Embryonic facial prominence (tissue), 1 donor: Measurements from ENCODE around the gene MICAL1.

Source experiments
- DNase-seq: peaks from one replicate; pipeline ENCODE4 v3.0.0-alpha.2; 2016; ENCODE audit errors: extremely low spot score

The MICAL1 gene, protein sequence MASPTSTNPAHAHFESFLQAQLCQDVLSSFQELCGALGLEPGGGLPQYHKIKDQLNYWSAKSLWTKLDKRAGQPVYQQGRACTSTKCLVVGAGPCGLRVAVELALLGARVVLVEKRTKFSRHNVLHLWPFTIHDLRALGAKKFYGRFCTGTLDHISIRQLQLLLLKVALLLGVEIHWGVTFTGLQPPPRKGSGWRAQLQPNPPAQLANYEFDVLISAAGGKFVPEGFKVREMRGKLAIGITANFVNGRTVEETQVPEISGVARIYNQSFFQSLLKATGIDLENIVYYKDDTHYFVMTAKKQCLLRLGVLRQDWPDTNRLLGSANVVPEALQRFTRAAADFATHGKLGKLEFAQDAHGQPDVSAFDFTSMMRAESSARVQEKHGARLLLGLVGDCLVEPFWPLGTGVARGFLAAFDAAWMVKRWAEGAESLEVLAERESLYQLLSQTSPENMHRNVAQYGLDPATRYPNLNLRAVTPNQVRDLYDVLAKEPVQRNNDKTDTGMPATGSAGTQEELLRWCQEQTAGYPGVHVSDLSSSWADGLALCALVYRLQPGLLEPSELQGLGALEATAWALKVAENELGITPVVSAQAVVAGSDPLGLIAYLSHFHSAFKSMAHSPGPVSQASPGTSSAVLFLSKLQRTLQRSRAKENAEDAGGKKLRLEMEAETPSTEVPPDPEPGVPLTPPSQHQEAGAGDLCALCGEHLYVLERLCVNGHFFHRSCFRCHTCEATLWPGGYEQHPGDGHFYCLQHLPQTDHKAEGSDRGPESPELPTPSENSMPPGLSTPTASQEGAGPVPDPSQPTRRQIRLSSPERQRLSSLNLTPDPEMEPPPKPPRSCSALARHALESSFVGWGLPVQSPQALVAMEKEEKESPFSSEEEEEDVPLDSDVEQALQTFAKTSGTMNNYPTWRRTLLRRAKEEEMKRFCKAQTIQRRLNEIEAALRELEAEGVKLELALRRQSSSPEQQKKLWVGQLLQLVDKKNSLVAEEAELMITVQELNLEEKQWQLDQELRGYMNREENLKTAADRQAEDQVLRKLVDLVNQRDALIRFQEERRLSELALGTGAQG

DNA sequence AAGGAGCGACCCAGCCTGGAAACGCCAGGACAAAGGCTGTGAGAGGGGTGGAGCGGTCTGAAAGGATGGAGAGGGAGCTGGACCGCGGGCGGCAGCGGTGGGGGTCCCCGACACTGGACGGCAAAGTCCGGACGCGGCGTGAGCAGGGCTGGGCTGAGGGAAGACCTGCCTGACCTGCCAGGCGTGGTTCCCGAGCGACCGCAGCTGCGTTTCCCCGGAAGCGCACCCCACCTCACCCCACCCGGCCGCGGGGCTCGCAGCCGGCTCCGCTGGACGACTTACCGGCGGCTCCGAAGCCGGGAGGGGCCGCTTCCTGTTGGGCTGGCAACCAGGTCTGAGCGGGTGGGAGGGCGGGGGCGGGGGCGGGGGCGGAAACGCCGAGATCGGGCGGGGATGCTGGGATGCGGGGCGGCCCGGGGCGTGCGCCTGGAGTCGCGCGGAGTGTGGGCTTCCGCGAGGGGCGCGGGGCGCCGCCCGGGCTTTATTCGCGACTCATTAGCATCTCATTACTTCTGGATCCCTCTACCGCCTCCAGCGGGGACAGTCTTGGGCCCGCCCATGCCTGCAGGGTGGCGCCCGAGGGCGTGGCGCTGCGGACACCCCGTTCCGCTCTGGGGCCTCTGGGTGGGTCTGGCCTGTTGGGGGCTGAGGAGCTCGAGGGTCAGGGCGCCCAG lies at the start of gene MICAL1:
TSS of gene MICAL1 (minus strand) at position 336 of the 674 bp plus-strand sequence. CDS start 1,576 bp downstream, outside the sequence.
- DNase-seq = no peak

DNA sequence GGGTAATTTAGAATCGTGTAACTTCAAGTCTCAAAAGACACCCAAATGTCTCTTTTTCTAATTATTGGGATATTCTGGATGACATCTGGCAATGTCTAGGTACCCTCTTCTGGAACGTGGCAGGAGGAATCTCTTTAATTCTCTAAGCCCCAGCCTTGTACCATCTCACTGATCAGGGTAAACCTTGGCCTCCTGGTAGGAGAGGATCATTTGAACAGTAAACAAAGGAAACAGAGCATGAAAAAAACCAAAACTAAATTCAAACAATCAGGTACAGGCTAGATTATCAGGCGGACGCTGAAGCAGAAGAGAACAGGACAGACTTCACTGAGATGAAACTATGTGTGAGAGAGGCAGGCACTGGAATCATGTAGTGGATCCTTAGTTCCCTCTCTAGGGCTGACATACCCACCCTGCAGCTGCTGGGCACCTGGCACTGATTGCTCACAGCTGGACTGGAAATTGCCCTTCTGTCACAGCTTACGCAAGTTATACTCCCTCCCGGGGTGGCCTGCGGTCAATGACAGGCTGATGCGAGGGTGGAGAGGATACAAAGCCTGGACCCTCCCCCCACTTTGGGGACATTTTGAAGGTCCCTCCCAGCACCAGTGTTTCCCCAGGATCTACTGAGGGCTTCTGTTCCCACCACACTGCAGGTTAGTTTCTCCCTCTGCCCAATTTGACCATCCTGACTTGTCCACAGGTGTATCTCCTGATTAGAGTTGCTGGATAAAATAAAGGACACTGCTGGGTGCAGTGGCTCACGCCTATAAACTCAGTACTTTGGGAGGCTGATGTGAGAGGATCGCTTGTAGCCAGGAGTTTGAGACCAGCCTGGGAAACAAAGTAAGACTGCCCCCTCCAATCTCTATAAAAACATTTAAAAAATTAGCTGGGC lies 48.0 kb upstream of the MICAL1 start:
- no peak for DNase-seq

DNA sequence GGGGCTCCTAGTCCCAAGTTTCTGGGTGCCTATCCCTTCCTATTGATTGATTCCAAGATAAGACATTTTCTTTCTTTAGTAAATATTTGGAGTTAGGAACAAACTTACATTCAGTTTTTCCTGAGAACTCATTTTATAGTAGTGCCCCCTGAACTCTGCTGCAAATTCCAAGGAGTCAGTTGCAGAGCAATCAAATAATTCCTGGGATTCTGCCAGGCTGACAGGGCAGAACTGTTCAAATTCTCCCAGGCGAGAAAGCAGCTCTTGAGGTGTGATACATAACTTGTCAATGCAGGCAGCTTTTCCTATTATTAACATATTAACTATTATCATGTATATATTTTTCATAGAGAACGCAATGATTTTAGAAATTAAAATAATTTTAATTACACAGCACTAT lies 43.4 kb upstream of the MICAL1 start:
- DNase-seq = no peak

DNA sequence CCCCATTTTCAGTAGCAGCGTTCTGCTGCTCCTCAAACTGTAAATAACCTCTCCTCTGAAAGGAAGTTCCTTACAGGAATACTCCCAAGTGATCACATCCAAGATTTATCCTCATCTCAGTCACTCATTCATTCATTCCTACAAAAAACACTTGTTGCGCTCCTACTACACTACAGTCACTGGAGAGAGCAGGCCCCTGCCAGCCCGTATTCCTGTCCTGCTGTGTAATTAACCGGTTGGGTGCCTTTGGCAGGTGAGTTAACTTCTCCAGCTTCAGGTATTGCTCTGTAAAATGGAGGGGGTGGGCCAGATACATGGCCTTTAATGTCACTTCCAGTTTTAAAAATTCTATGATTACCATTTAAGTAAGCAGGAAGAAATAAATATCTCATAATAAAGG lies 42.5 kb upstream of the MICAL1 start:
- DNase-seq = no peak

DNA sequence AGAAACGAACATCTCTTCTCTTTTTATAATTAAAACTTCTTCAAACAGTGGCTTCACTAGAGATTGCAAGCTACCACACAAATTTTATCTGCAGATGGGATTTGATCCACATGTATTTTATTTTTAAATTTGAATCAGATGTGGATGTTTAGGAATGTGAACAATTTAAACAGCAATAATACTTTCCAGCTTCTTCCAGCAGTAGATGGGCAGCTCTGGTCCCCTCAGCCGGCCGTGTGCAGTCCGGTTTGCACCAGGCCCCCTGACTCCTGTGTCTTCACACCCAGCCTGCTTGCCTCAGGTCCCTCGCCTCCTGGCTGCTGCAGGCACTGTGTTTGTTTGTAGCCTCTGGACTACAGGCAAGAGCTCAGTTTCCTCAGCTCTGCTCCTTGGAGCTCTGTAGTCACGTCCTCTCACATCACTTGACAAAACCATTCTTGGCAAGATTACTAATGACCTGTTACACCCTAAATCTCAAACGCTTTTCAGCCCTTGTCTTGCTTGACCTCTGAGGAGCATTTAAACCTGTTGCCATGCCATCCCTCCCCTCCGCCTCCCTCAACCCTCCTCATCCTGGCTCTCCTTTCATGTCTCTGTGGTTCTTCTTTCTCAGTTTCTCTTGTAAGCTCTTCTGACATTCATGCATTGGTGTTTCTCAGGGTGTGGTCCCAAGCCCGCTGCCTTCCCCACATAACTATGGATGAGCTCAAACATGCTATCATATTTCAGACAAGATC lies 40.6 kb upstream of the MICAL1 start:
- DNase-seq = no peak

DNA sequence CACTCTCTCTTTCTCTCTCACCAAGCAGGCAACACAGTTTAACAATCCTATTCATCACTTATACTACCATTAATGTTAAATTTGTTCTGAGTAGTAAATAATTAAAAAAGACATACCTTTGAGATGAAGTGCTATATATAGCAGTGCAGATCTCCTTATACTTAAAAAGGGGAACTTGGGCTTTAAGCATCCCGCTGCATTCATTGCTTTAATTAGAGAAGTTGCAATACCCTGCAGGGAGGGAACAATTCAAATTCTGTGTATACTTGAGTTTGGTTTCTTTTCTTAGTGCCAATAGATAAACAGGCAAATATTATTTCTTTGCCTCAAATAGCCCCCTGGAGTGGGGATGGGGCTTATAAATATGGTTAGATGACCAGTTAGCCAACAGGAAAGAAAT lies 38.3 kb upstream of the MICAL1 start:
- no peak for DNase-seq

DNA sequence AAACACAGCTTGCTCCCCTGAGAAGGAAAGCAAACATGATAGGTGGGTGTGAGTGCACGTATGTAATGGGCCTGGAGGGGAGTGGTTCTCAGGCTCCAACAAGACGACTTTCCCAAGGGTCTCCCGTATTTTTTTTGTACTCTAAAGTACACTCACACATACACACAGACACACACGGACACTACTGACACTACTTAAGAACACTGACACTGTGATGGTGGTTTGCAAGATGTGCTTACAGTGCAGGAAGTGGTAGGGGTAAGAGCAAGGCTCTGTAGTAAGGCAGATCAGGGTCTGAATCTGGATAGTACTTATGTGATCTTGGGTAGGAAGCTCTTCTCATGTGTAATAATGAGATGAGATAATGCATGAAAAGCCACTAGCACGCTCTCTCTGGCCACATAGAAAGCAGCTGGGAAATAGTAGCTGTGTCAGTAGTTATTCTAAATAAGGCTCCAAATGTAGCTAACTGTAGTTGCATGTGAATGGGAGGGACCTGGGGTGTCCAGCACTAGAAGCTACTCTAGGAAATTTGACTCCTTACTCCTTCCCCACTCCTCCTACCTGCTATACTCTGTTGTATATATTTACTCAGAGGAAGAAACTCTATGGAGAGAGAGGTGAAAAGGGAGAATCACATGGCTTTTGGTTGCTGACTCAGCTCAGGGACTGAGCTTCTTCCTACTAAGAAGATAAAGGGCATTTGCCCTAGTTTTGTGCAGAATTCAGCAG lies 35.8 kb upstream of the MICAL1 start:
- DNase-seq = no peak

DNA sequence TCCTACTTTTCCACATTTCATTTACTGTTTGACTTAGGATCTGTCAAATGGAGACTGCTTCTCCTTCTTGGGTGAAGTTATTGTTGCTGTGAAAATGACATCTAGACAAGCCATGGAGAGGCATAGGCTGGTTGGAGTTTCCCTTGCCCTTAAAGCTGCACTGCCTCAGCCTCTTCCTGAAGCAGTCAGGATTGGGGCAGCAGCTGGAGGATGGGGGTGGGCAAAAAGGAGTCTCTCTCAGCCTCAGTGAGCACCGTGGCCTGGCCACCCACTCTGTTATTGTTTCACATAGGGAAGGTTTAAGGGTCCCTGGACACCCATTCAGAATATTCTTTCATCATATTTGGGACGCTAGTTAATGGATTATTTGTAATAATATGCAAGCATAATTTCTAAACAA lies 35.1 kb upstream of the MICAL1 start:
- no peak for DNase-seq

DNA sequence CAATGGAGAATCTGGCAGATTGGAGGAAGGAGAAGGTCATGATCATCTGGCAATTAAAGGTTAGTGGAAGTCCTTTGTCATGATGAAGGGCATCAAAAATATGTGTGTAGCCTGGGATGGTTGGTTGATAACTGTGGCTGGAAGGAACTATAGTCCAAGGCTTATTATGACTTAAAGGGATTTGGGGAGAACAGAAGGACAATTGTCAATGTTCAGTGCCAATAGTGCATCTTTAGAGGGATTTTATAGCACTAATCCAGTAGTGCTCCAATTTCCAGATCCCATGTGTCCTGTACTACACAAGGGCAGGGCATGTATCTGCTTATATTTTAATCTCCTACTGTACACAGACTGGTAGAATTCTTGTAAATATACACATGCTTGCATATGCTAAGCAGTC lies 32.4 kb upstream of the MICAL1 start:
- DNase-seq = no peak

DNA sequence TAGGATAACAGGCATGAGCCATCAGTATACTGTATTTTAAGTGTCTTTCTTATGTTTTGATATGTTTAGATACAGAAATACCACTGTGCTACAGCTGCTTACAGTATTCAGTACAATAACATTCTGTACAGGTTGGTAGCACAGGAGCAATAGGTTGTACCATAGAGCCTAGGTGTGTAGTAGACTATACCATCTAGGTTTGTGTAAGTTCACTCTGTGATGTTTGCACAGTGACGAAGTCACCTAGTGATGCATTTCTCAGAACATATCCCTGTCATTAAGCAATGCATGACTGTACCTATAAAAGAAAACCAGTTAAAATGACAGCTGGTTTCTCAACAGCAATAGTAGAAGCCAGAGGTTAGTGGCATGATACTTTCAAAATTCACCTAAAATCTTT lies 30.5 kb upstream of the MICAL1 start:
- no peak for DNase-seq

DNA sequence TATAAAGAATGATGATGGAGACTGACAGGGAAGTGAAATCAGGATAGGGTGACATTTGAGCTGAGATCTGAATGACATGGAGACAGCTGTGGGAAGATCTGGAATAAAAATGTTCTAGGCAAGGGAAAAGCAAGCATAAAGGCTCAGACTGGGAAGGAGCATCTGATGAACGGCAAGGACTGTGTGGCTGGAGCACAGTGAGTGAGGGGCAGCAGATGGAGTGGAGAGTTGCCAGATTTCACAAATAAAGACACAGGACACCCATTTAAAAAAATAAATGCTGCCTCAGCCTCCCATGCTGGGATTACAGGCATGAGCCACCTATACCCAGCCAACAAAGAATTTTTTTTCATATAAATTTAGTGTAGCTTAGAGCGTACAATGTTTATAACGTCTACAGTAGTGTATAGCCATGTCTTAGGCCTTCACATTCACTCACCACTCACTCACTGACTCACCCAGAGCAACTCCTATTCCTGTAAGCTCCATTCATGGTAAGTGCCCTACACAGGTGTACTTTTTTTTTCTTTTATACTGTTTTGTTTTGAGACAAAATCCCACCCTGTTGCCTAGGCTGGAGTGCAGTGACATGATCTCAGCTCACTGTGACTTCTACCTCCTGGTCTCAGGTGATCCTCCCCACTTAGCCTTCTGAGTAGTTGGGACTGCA lies 29.8 kb upstream of the MICAL1 start:
- DNase-seq = no peak

DNA sequence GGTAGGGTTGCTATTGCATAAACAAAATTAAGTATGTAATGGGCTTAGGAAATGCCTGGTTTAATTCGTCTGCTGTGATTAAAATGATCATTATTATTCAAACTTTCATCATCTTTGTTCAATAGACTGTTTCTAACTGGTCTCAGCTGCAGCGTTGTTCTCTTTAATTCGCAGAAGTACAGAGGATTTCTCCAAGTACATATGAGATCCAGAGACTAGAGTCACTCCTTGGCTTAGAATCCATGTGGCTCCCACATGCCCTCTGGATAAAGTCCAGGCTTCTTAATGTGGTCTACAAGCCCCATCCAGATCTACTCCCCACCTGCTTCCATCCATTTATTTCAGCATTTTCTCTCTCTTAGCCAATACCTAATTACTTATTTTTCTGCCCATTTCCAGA lies 28.6 kb upstream of the MICAL1 start:
- no peak for DNase-seq

DNA sequence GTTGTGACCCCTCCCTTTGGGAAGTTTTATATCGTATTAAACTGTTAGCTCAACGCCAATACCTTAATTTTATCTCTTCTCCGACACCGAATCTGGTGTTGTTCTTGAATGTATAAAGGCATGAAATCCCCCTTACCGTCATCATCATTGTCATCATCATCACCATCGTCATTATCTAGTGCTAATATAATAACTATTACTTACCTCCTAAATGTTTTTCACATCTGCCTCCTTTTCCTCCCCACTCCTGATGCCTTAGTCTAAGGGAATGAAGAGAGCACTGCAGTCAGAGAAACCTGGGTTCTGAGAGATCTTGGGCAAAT lies 28.1 kb upstream of the MICAL1 start:
- no peak for DNase-seq

DNA sequence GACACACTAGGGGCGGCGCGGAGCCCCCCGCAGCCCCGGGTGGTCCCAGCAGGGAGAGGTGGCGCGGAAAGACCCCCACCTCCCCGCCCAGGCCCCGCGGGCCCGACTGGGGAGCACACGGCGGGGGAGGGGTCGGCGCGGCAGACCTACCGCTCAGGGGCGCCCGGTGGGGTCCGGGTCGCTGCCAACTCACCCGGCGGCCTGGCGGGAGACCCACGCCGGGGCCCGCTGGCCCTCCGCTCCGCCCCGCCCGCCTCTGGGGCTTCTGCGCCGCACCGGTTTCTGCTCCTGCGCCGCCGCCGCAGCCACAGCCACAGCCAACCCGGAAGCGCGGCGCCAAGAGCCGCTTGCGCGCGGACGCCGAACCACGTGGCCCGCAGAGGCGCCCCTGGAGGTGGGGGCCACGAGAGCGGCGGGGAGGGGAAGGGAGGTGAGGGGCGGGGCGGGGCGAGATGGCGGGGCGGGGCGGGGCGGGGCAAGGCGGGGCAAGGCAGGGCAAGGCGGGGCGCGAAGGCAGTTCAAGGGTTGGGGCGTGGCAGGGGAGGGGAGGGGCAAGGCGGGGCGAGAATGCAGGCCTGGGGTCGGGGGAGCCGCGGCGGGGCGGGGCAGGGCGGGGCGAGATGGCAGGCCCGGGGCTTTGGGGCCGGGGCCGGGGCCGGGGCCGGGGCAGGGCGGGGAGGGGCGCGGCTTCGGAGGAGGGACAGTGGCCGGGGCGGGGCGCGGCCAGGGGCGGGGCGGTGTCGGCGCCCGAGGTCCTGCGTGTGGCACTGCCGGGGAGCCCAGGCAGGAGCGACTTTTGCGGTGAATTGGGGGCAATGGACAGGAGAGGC lies 27.5 kb upstream of the MICAL1 start, which contains the start of gene ZBTB24:
TSS of gene ZBTB24 (minus strand) at position 315 of the 830 bp plus-strand sequence. CDS start 1,193 bp downstream, outside the sequence.
- DNase-seq = peak; percentile 87

DNA sequence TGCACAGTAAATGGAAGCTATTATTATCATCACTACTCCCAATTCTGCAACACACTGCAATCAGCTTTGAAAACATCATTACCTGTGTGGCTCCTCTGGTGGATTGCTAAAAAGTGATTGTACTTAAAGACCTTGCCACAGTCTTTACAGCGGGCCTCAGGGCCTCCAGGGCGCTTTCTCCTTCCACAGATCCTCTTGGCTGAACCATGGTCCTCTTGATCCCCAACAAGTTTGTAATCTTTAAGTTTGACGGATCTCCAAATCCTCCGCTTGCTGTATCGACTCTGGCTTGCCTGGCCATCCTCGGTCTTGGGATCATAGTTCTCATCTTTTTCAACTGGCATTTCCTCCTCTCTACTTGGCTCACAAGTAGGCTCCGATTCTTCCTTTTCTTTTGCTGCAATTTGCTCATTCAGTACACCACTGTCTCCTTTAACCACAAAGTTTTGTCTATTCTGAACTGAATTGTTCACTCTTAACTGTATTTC lies 25.5 kb upstream of the MICAL1 start:
- DNase-seq = no peak

DNA sequence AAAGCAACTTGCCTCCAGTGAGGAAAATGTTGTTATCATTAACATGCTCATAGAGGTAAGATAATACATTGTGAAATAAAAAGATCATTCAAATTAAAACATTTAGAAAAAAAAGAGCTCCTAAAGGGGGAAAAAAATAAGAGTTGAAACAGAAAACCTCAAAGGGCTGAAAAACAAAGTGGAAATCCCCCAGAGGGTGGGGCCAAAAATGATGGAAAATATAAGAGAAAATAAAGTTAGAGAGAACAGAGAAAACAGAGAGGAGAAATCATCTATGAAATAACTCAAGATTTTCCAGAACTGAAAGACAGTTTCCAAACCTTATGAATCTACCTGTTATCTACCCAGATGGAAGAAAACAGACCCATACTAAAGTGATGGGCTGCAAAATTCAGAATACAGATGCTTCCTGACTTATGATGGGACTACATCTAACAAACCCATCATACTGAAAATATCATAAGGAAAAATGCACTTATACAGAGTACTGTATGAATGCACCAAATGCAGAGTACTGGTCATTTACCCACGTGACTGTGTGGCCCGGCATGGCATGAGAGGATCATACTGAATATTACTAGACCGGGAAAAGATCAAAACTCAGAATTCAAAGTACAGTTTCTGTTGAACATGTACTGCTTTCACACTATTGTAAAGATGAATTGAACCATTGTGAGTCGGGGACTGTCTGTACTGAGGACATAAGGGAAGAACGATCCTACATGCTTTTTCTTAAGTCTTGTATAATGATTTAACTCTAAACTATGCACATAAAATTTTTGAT lies 23.5 kb upstream of the MICAL1 start:
- DNase-seq = no peak

DNA sequence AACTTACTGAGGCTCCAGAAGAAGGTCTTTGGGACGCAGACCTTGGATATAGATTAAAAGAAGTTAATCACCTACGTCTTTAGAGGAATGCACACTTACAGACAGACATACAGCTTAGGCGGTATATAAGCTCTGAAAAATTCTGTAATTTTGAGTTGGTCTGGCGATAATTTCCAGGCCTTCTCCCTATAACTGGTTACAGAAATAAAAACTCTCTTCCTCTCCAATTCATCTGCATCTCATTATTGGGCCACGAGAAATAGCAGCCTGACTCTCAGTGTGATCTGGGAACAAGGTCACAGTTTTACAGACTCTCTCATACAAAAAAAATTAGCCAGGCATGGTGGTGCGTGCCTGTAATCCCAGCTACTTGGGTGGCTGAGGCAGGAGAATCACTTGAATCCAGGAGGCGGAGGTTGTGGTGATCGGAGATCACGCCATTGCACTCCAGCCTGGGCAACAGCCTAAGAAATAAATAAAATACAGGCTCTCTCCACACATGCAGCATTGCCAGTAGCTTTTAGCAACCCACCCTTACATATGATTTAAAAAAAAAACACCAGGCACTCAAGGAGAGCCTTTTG lies 22.7 kb upstream of the MICAL1 start:
- DNase-seq = no peak
